WERI-Rb-1 (cell line): ENCODE measurements around the gene AOX1.
"Not testable (repeated sequence)": the region's sequence is repeated elsewhere in the genome, so short reads cannot be mapped to it uniquely, and the experiment has no call there.

Experiments
- DNase-seq: peaks from one replicate; pipeline ENCODE4 v3.0.0-alpha.2; 2020
- H3K27ac ChIP-seq: fragments of 250-450 bp; sonication (Bioruptor Pico); 2 replicates; pipeline ENCODE4 v1.5.1; 2020; ENCODE audit warnings: mild to moderate bottlenecking, moderate library complexity
- H3K27me3 ChIP-seq: fragments of 250-450 bp; sonication (Bioruptor Pico); 2 replicates; pipeline ENCODE4 v1.5.1; 2021; ENCODE audit warnings: mild to moderate bottlenecking, low read depth, moderate library complexity; ENCODE audit not compliant: insufficient read depth, severe bottlenecking
- H3K36me3 ChIP-seq: fragments of 250-450 bp; sonication (Bioruptor Pico); 2 replicates; pipeline ENCODE4 v1.5.1; 2020; ENCODE audit warnings: mild to moderate bottlenecking, moderate library complexity
- H3K4me3 ChIP-seq: 2 replicates; pipeline ENCODE4 v1.5.1; 2011; ENCODE audit warnings: low read depth, mild to moderate bottlenecking, control low read depth, low read length
- H3K9me3 ChIP-seq: fragments of 250-450 bp; sonication (Bioruptor Pico); 2 replicates; pipeline ENCODE4 v1.5.1; 2021; ENCODE audit warnings: mild to moderate bottlenecking, moderate library complexity; ENCODE audit not compliant: severe bottlenecking
- TF ChIP-seq, protein P1 (sequence below): IDR thresholded peaks from 2 replicates; pipeline ENCODE4 v1.5.1; 2011; ENCODE audit warnings: low read depth, mild to moderate bottlenecking, control low read depth, inconsistent platforms, low read length

Gene AOX1

GRCh38 chr2:200604571-200605255, 18.9 kb downstream of the AOX1 start:
- TF ChIP-seq, protein P1, sequence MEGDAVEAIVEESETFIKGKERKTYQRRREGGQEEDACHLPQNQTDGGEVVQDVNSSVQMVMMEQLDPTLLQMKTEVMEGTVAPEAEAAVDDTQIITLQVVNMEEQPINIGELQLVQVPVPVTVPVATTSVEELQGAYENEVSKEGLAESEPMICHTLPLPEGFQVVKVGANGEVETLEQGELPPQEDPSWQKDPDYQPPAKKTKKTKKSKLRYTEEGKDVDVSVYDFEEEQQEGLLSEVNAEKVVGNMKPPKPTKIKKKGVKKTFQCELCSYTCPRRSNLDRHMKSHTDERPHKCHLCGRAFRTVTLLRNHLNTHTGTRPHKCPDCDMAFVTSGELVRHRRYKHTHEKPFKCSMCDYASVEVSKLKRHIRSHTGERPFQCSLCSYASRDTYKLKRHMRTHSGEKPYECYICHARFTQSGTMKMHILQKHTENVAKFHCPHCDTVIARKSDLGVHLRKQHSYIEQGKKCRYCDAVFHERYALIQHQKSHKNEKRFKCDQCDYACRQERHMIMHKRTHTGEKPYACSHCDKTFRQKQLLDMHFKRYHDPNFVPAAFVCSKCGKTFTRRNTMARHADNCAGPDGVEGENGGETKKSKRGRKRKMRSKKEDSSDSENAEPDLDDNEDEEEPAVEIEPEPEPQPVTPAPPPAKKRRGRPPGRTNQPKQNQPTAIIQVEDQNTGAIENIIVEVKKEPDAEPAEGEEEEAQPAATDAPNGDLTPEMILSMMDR, result no peak

GRCh38 chr2:200608341-200609027, 22.7 kb downstream of the AOX1 start:
- no peak overlapping the region for H3K4me3 ChIP-seq
- H3K9me3 ChIP-seq, result no peaks in the 10 kb centered on the region
- no peaks in the 10 kb centered on the region for H3K36me3 ChIP-seq
- no peak overlapping the region for H3K27ac ChIP-seq
- DNase-seq, result no peak
- no peaks in the 10 kb centered on the region for H3K27me3 ChIP-seq
- TF ChIP-seq, protein P1, result no peak

More at GRCh38 chr2:200604571-200605255, 18.9 kb downstream of the AOX1 start:
- Histone ChIP-seq H3K36me3 (no peaks in the 10 kb centered on the region), H3K27me3 (no peaks in the 10 kb centered on the region), H3K4me3 (no peak overlapping the region), H3K9me3 (no peaks in the 10 kb centered on the region), H3K27ac (no peak overlapping the region)
- DNase-seq, result no peak

DNA sequence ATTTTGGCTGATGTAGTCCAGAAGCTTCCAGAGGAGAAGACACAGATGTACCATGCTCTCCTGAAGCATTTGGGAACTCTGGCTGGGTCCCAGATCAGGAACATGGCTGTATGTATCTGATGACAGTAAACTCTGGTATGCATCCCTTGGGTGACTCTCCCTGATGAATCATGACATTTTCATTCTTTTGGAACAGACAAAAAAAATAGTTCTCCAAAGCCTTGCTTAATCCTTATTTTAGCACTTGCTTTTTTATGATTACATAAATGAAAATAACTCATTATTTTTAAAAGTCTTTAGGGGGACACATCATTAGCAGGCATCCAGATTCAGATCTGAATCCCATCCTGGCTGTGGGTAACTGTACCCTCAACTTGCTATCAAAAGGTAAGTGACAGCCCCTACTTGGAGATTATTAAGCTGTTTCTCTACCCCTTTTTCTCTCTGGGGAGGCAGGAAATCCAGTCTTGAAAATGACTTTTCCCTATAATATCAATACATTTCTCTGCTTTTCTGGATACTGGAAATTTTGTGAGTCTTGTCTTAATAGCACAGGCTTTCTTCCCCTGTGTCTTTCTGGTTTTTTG, 23.3 kb downstream of the AOX1 start:
- no peaks in the 10 kb centered on the region for H3K27me3 ChIP-seq
- no peak overlapping the region for H3K27ac ChIP-seq
- H3K9me3 ChIP-seq, result no peaks in the 10 kb centered on the region
- TF ChIP-seq, protein P1, result no peak
- DNase-seq, result no peak
- no peaks in the 10 kb centered on the region for H3K36me3 ChIP-seq
- no peak overlapping the region for H3K4me3 ChIP-seq

DNA sequence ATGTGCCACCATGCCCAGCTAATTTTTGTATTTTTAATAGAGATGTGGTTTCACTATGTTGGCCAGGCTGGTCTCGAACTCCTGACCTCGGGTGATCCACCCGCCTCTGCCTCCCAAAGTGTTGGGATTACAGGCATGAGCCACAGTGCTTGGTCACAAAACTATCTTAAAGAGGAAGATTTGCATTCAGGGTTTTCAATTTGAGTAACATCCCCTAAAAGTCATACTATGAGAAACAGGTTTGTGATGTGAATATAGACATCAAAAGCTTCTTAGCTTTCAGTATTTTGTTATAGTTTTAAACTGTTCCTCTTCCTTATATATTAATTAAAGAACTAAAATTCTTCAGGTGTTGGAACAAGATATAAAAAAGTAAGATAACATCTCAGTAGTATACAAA, 24.4 kb downstream of the AOX1 start:
- H3K36me3 ChIP-seq, H3K27me3 ChIP-seq, H3K9me3 ChIP-seq, H3K27ac ChIP-seq, H3K4me3 ChIP-seq, DNase-seq: not testable (repeated sequence)

DNA sequence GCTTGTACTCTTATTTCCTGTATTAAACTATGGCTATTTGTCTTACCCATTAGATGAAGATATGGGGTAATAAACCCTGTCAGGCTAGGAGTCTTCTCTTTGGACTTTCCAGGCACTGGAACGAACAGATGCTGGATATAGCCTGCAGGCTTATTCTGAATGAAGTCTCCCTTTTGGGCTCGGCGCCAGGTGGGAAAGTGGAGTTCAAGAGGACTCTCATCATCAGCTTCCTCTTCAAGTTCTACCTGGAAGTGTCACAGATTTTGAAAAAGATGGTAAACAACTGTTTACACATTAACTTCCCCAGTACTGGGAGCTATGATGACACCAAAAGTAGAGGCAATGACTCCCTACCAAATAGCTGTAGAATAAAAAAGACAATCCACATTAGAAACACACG, 27.9 kb downstream of the AOX1 start:
- Histone ChIP-seq H3K36me3 (no peaks in the 10 kb centered on the region), H3K27ac (no peak overlapping the region), H3K9me3 (no peaks in the 10 kb centered on the region), H3K27me3 (no peaks in the 10 kb centered on the region), H3K4me3 (no peak overlapping the region)
- no peak for DNase-seq
- TF ChIP-seq, protein P1, result no peak

- TF ChIP-seq, protein P1, result no peak
- DNase-seq, result no peak
- H3K27me3 ChIP-seq, result no peaks in the 10 kb centered on the region
Observed at GRCh38 chr2:200614249-200614648, 28.4 kb downstream of the AOX1 start.

More at GRCh38 chr2:200614249-200614648, 28.4 kb downstream of the AOX1 start:
- Histone ChIP-seq H3K36me3 (no peaks in the 10 kb centered on the region), H3K27ac (no peak overlapping the region), H3K9me3 (no peaks in the 10 kb centered on the region), H3K4me3 (no peak overlapping the region)
